ENCODE data around the gene DCLK2. TPM values are rescaled to one million over a fixed set of nuclear protein-coding genes. Genes with fewer than 3 reads are reported as not detected.

DCLK2 gene
- polyA plus RNA-seq, 1 of the 3 experiments (the other 2 are of a cell fraction): 10.1 TPM

- TF ChIP-seq USF2 (IDR thresholded peaks at IDR 0.05; ENCODE audit: borderline replicate concordance, low read depth, low read length) (no peak), FOXM1 (IDR thresholded peaks at IDR 0.05; ENCODE audit: low read depth) (no peak), JUND (IDR thresholded peaks at IDR 0.05) (peak; percentile 4; the same call in 1 of the 2 replicates), USF1 (IDR thresholded peaks at IDR 0.05; ENCODE audit: borderline replicate concordance, low read depth) (no peak), SIN3A (IDR thresholded peaks at IDR 0.05; ENCODE audit: borderline replicate concordance, low read depth, low read length) (no peak), RXRA (IDR thresholded peaks at IDR 0.05; ENCODE audit: borderline replicate concordance, low read depth) (no peak), EZH2phosphoT487 (IDR thresholded peaks at IDR 0.05; ENCODE audit: borderline replicate concordance, low read depth) (no peak), SMC3 (IDR thresholded peaks at IDR 0.05; ENCODE audit: low read depth, low read length) (peak; percentile 63), CTCF (IDR thresholded peaks at IDR 0.05) (peak; percentile 69), RAD21 (IDR thresholded peaks at IDR 0.05; ENCODE audit: low read length) (peak; percentile 66), GABPA (IDR thresholded peaks at IDR 0.05; ENCODE audit: low read depth) (no peak), PBX3 (IDR thresholded peaks at IDR 0.05) (peak; percentile 40; the same call in 1 of the 2 replicates), TCF12 (IDR thresholded peaks at IDR 0.05) (peak; percentile 28; the same call in 1 of the 2 replicates), GATA2 (CRISPR knock-in tag; IDR thresholded peaks at IDR 0.05) (no peak), MAX (IDR thresholded peaks at IDR 0.05; ENCODE audit: low read depth) (no peak), TAF1 (IDR thresholded peaks at IDR 0.05; ENCODE audit: borderline replicate concordance, low read depth, low read length) (no peak), CHD2 (IDR thresholded peaks at IDR 0.05; ENCODE audit: low read length, partially characterized antibody) (no peak), IRF3 (IDR thresholded peaks at IDR 0.05; ENCODE audit: low read depth, low read length) (no peak), FOXJ3 (CRISPR knock-in tag; IDR thresholded peaks at IDR 0.05) (no peak)
Measured at GRCh38 chr4:150217192-150217591, 138.9 kb downstream of the DCLK2 start (continued).

All from SK-N-SH (cell line).